RWPE2 (cell line): ENCODE results near the gene KATNB1.

Experiments used
- ATAC-seq: fragments of 200-7000 bp; cut with Tn5 transposase; 3 replicates; pipeline ENCODE4 v1.9.1; 2021; ENCODE audit warnings: low read depth
- DNase-seq: peaks from one replicate; pipeline ENCODE4 v3.0.0-alpha.2; 2020; ENCODE audit warnings: low spot score
- H3K27ac ChIP-seq: fragments of 450-650 bp; 2 replicates; pipeline ENCODE4 v1.5.1; 2017; ENCODE audit warnings: mild to moderate bottlenecking; ENCODE audit not compliant: poor library complexity, severe bottlenecking
- H3K27me3 ChIP-seq: fragments of 250-450 bp; sonication (Bioruptor Pico); 2 replicates; pipeline ENCODE4 v1.5.1; 2021; ENCODE audit warnings: mild to moderate bottlenecking, moderate library complexity; ENCODE audit not compliant: insufficient read depth, poor library complexity, severe bottlenecking
- H3K36me3 ChIP-seq: fragments of 250-450 bp; sonication (Bioruptor Pico); 2 replicates; pipeline ENCODE4 v1.5.1; 2020; ENCODE audit warnings: low read depth, mild to moderate bottlenecking, moderate library complexity
- H3K4me1 ChIP-seq: fragments of 250-450 bp; sonication (Bioruptor Pico); 2 replicates; pipeline ENCODE4 v1.5.1; 2021; ENCODE audit warnings: mild to moderate bottlenecking, moderate library complexity; ENCODE audit not compliant: insufficient read depth, poor library complexity, severe bottlenecking
- H3K4me3 ChIP-seq: fragments of 250-450 bp; sonication (Bioruptor Pico); 2 replicates; pipeline ENCODE4 v1.5.1; 2021; ENCODE audit warnings: mild to moderate bottlenecking, moderate library complexity; ENCODE audit not compliant: severe bottlenecking
- H3K9me3 ChIP-seq: fragments of 250-450 bp; sonication (Bioruptor Pico); 2 replicates; pipeline ENCODE4 v1.5.1; 2021; ENCODE audit warnings: mild to moderate bottlenecking, moderate library complexity; ENCODE audit not compliant: severe bottlenecking
- TF ChIP-seq, protein P1 (sequence below): fragments of 450-650 bp; IDR thresholded peaks from one replicate; pipeline ENCODE4 v1.5.1; 2017; ENCODE audit warnings: mild to moderate bottlenecking, moderate library complexity; ENCODE audit not compliant: poor library complexity, severe bottlenecking

KATNB1 gene

DNA sequence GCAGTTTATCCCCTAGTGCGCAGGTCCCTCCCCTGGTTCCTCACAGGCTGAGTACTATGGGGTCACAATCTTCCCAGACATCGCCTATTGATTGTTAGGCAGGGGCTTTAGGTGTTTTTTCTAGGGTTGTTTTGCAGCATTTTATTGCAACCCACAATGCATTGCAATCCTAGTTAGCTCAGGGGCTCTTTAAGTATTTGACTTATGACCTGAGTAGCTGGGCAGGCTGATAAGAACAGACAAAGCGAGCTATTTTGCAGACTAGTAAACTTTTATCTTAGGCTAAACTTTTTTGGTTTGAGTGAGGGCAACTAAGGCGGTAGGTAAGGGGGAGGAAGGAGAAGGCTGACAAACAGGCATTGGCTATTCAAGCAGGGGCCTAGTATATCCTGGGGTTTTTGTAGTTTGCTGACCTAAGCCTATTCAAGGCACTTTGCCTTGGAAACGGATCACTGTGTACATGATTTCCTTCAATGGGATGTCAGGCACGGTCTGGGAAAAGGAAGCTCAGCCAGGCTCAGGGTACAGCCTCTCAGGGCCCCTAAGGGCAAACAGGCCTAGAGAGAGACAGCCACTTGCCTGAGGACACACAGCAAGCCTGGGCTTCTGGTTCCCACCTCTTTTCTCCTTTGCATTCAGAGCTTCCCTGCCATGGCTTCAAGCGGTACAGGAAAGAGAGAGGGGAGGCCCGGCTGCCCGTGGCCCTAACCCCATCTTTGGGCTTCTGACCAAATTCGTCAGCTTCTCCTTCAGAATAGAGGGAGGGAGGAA is 34.6 kb upstream of the KATNB1 start:
- DNase-seq (no peak), ATAC-seq (no peak)
- no peaks in the 10 kb centered on the region for H3K9me3 ChIP-seq
- no peaks in the 10 kb centered on the region for H3K36me3 ChIP-seq
- TF ChIP-seq, protein P1, sequence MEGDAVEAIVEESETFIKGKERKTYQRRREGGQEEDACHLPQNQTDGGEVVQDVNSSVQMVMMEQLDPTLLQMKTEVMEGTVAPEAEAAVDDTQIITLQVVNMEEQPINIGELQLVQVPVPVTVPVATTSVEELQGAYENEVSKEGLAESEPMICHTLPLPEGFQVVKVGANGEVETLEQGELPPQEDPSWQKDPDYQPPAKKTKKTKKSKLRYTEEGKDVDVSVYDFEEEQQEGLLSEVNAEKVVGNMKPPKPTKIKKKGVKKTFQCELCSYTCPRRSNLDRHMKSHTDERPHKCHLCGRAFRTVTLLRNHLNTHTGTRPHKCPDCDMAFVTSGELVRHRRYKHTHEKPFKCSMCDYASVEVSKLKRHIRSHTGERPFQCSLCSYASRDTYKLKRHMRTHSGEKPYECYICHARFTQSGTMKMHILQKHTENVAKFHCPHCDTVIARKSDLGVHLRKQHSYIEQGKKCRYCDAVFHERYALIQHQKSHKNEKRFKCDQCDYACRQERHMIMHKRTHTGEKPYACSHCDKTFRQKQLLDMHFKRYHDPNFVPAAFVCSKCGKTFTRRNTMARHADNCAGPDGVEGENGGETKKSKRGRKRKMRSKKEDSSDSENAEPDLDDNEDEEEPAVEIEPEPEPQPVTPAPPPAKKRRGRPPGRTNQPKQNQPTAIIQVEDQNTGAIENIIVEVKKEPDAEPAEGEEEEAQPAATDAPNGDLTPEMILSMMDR, result no peak
- H3K27ac ChIP-seq, result no peak overlapping the region
- no peak overlapping the region for H3K4me3 ChIP-seq
- no peaks in the 10 kb centered on the region for H3K27me3 ChIP-seq
- H3K4me1 ChIP-seq, result no peaks in the 10 kb centered on the region

DNA sequence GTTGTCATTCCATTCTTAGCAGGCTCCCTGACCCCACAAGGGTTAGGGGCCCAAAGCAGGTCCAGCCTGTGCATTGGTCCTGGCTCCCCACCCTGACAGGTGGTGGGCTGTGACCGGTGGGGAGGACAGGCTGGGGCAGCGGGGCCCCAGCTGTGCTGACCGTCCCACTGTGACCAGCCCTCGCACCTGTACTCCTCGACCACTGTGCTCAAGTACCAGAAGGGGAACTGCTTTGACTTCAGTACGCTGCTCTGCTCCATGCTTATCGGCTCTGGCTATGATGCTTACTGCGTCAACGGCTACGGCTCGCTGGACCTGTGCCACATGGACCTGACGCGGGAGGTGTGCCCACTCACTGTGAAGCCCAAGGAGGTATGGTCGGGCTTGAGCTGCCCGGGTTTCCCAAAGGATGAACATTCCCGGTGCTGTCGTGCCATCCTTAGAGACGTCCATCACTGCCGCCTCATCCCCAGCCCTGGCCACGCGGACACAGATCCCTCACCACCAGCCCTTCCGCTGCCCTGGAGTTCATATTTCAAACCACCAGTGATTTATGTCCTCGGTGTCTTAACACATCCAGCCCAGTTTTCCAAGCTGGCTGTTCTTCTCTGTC is 33.7 kb upstream of the KATNB1 start:
- no peak for ATAC-seq
- Histone ChIP-seq H3K27ac (no peak overlapping the region), H3K27me3 (no peaks in the 10 kb centered on the region), H3K36me3 (no peaks in the 10 kb centered on the region), H3K9me3 (no peaks in the 10 kb centered on the region), H3K4me3 (no peak overlapping the region), H3K4me1 (no peaks in the 10 kb centered on the region)
- DNase-seq, result no peak
- TF ChIP-seq, protein P1, result no peak

DNA sequence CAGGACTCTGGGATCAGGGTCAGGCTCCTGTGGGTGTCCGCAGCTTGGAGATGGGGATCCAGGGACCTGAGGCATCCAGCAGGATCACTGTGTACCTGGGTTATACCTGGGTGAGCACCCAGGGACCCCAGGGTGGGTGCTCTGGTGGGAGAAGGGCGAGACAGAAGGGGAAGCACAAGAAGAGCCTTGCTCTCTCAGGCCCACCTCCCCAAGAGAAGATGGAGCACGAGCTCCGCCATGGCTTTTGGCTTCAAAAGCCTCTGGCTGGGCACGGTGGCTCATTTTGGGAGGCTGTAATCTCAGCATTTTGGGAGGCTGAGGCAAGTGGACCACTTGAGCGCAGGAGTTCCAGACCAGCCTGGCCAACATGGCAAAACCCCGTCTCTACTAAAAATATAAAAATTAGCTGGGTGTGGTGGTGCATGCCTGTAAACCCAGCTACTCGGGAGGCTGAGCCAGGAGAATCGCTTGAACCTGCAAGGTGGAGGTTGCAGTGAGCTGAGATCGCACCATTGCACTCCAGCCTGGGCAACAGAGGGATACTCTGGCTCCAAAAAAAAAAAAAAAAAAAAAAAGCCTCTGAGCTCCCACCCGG is 32.1 kb upstream of the KATNB1 start:
- H3K4me1 ChIP-seq, result no peaks in the 10 kb centered on the region
- no peaks in the 10 kb centered on the region for H3K27me3 ChIP-seq
- no peak overlapping the region for H3K4me3 ChIP-seq
- ATAC-seq, result no peak
- TF ChIP-seq, protein P1, result no peak
- no peak overlapping the region for H3K27ac ChIP-seq
- H3K9me3 ChIP-seq, result no peaks in the 10 kb centered on the region
- no peak for DNase-seq
- H3K36me3 ChIP-seq, result no peaks in the 10 kb centered on the region

DNA sequence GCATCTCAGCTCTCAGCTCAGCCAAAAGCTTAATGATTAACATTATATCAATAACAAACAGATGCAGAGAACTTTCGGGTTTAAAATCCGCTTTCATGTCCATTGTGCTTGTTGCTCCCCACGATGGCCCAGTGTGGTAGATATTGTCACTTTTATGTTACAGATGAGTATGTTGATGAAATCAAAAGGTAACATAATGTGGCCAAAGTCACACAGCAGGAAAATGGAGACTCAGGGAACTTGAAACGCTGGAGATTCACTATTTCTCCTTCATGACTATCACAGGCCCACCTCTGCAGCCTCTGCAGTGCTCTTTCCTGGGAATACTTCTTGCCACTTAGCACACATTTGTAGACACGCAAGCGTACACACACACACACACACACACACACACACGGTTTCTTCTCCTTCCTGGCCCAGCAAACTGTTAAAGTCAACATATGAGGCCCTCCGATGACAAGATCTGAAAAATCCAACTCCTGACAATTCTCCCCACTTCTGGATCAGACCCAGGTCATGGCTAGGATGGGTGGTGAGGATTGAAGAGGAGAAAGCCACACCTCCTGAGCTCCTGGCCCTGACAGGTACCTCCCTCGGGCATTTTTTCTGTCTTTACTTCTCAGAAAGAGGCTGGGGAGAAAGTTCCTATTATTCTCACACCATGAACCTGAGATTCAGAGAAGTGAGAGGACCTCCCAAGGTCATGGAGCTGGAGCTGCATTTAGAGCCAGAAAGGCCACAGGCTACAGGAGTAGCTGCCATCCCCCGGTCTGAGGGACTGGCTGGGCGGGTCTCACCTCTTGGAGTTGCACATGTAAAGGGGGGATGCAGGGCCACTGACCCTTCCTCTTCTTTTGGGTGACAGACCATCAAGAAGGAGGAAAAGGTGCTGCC is 31.3 kb upstream of the KATNB1 start:
- no peaks in the 10 kb centered on the region for H3K27me3 ChIP-seq
- no peaks in the 10 kb centered on the region for H3K9me3 ChIP-seq
- H3K36me3 ChIP-seq, result no peaks in the 10 kb centered on the region
- DNase-seq (no peak), ATAC-seq (no peak)
- TF ChIP-seq, protein P1, result no peak
- H3K4me1 ChIP-seq, result no peaks in the 10 kb centered on the region
- H3K4me3 ChIP-seq, result no peak overlapping the region
- no peak overlapping the region for H3K27ac ChIP-seq
